Bronchial epithelial cell (primary cell): ENCODE data around the gene ANKRD44. TPM values are rescaled to one million over a fixed set of nuclear protein-coding genes. Genes with fewer than 3 reads are reported as not detected.

Experiments used
- DNase-seq: peaks from one replicate; pipeline ENCODE4 v3.0.0-alpha.2; 2010; ENCODE audit warnings: low read depth
- FAIRE-seq: peaks from 2 replicates; lab custom pipeline; 2011; peaks lifted over from hg19 to GRCh38; lab: Jason Lieb, UNC
- H3K27me3 ChIP-seq: 2 replicates; pipeline ENCODE4 v1.5.1; 2011; ENCODE audit warnings: low read length; ENCODE audit not compliant: control insufficient read depth, insufficient read depth
- H3K36me3 ChIP-seq: 2 replicates; pipeline ENCODE4 v1.5.1; 2011; ENCODE audit warnings: low read length; ENCODE audit not compliant: control insufficient read depth, insufficient read depth
- H3K4me3 ChIP-seq: 2 replicates; pipeline ENCODE4 v1.5.1; 2011; ENCODE audit warnings: mild to moderate bottlenecking, low read depth, low read length, control low read depth
- CTCF ChIP-seq: IDR thresholded peaks from 2 replicates; pipeline ENCODE4 v1.5.1; 2011; ENCODE audit warnings: mild to moderate bottlenecking, moderate library complexity, low read length, control low read depth, inconsistent platforms; ENCODE audit not compliant: insufficient read depth, severe bottlenecking
- total RNA-seq: library from RNA; depleted of rRNA; stranded (reverse); fragments of >200 nt; gene quantifications from 2 replicates; pipeline ENCODE4 v1.2.1, GENCODE V29; 2014

The ANKRD44 gene
- total RNA-seq, 1 donor from 2014 or later = 0.26 TPM

GRCh38 chr2:197007716-197008628 lies 302.6 kb downstream of the ANKRD44 start:
- no peak for FAIRE-seq
- H3K4me3 ChIP-seq = no peak overlapping the region
- H3K27me3 ChIP-seq = no peaks in the 10 kb centered on the region
- DNase-seq = peak; percentile 94
- no peak for TF ChIP-seq CTCF
- H3K36me3 ChIP-seq = no peaks in the 10 kb centered on the region

GRCh38 chr2:197001921-197002320 lies 308.7 kb downstream of the ANKRD44 start:
- H3K27me3 ChIP-seq = no peaks in the 10 kb centered on the region
- TF ChIP-seq CTCF = no peak
- H3K36me3 ChIP-seq = no peaks in the 10 kb centered on the region
- FAIRE-seq (no peak), DNase-seq (peak; percentile 57)
- no peak overlapping the region for H3K4me3 ChIP-seq

GRCh38 chr2:196995757-196996314 lies 314.7 kb downstream of the ANKRD44 start:
- no peak for TF ChIP-seq CTCF
- DNase-seq = no peak

GRCh38 chr2:196994764-196995163 lies 315.8 kb downstream of the ANKRD44 start:
- no peak for FAIRE-seq
- Histone ChIP-seq H3K4me3 (no peak overlapping the region), H3K36me3 (no peaks in the 10 kb centered on the region), H3K27me3 (no peaks in the 10 kb centered on the region)
- DNase-seq = no peak
- TF ChIP-seq CTCF = no peak

More at GRCh38 chr2:196995757-196996314, 314.7 kb downstream of the ANKRD44 start:
- no peak for FAIRE-seq
- no peak overlapping the region for H3K4me3 ChIP-seq
- H3K27me3 ChIP-seq = no peaks in the 10 kb centered on the region
- no peaks in the 10 kb centered on the region for H3K36me3 ChIP-seq

- H3K36me3 ChIP-seq = no peaks in the 10 kb centered on the region
- no peak for TF ChIP-seq CTCF
- no peaks in the 10 kb centered on the region for H3K27me3 ChIP-seq
- no peak for FAIRE-seq
- no peak for DNase-seq
- no peak overlapping the region for H3K4me3 ChIP-seq
Measured at GRCh38 chr2:196993617-196994016, 317.0 kb downstream of the ANKRD44 start.
